PC-3 (cell line): ENCODE data around the gene JMJD6. TPM values are rescaled to one million over a fixed set of nuclear protein-coding genes. Genes with fewer than 3 reads are reported as not detected.
"Not testable (repeated sequence)": the region's sequence is repeated elsewhere in the genome, so short reads cannot be mapped to it uniquely, and the experiment has no call there.

ENCODE experiments used
- ATAC-seq: fragments of 200-7000 bp; cut with Tn5 transposase; 2 replicates; pipeline ENCODE4 v1.9.1; 2020; ENCODE audit warnings: mild to moderate bottlenecking, moderate library complexity
- BruUV-seq: library from RNA; stranded (reverse); fragments of 400-500 nt; replicated peaks from 2 replicates; lab custom pipeline; 2021; lab: Mats Ljungman, UMichigan
- CTCF ChIA-PET: fragments of 300-600 bp; sonication (Branson Sonifier 250); formaldehyde crosslinking; loops from one replicate; lab custom pipeline; 2022; ENCODE audit warnings: antibody characterized with exemption; lab: Charles Lee
- POLR2A ChIA-PET: fragments of 300-600 bp; sonication (Branson Sonifier 250); formaldehyde crosslinking; loops from one replicate; lab custom pipeline; 2022; ENCODE audit warnings: antibody characterized with exemption; ENCODE audit not compliant: unreplicated experiment; lab: Charles Lee
- DNase-seq: peaks from one replicate; pipeline ENCODE4 v3.0.0-alpha.2; 2015
- H2AFZ ChIP-seq: fragments of 300-600 bp; sonication (generic); 2 replicates; pipeline ENCODE4 v1.6.0; 2016; ENCODE audit warnings: antibody characterized with exemption, low read length
- H3F3A ChIP-seq: fragments of 300-600 bp; sonication (generic); one replicate; pipeline ENCODE4 v1.6.0; 2017; ENCODE audit warnings: antibody characterized with exemption, low read length, control low read depth, mild to moderate bottlenecking; ENCODE audit not compliant: unreplicated experiment
- H3K27ac ChIP-seq: fragments of 300-600 bp; sonication (generic); 2 replicates; pipeline ENCODE4 v1.5.1; 2016; ENCODE audit warnings: mild to moderate bottlenecking, low read length
- H3K27me3 ChIP-seq: fragments of 300-600 bp; sonication (generic); 2 replicates; pipeline ENCODE4 v1.6.1; 2016; ENCODE audit warnings: low read length, mixed read lengths
- H3K36me3 ChIP-seq: fragments of 300-600 bp; sonication (generic); 2 replicates; pipeline ENCODE4 v1.6.1; 2016; ENCODE audit warnings: low read depth, mixed run types, low read length, mixed read lengths
- H3K4me1 ChIP-seq: fragments of 300-600 bp; sonication (generic); 2 replicates; pipeline ENCODE4 v1.5.1; 2016; ENCODE audit warnings: low read length; ENCODE audit not compliant: insufficient read depth
- H3K4me2 ChIP-seq: fragments of 300-600 bp; sonication (generic); 2 replicates; pipeline ENCODE4 v1.6.0; 2016; ENCODE audit warnings: low read length
- H3K4me3 ChIP-seq: fragments of 300-600 bp; sonication (generic); 2 replicates; pipeline ENCODE4 v1.5.1; 2016; ENCODE audit warnings: mild to moderate bottlenecking, low read length, mixed read lengths
- H3K79me2 ChIP-seq: fragments of 300-600 bp; sonication (generic); 2 replicates; pipeline ENCODE4 v1.6.1; 2017; ENCODE audit warnings: low read length, mixed read lengths
- H3K9ac ChIP-seq: fragments of 300-600 bp; sonication (generic); 2 replicates; pipeline ENCODE4 v1.6.0; 2016; ENCODE audit warnings: mild to moderate bottlenecking, low read length
- H3K9me2 ChIP-seq: fragments of 300-600 bp; sonication (generic); replicated peaks from 2 replicates; pipeline ENCODE4 v1.6.1; 2016; ENCODE audit warnings: mixed run types, low read length, mixed read lengths
- H3K9me3 ChIP-seq: fragments of 300-600 bp; sonication (generic); 2 replicates; pipeline ENCODE4 v1.6.1; 2016; ENCODE audit warnings: low read length, mixed read lengths
- H4K20me1 ChIP-seq: fragments of 300-600 bp; sonication (generic); 2 replicates; pipeline ENCODE4 v1.6.1; 2016; ENCODE audit warnings: low read length, mixed read lengths
- EZH2 ChIP-seq: fragments of 300-600 bp; sonication (generic); IDR thresholded peaks from one replicate; pipeline ENCODE4 v1.6.1; 2017; ENCODE audit warnings: antibody characterized with exemption, mild to moderate bottlenecking, low read length; ENCODE audit not compliant: unreplicated experiment
- EZH2phosphoT487 ChIP-seq: fragments of 300-600 bp; sonication (generic); IDR thresholded peaks from 2 replicates; pipeline ENCODE4 v1.6.1; 2018; ENCODE audit warnings: mild to moderate bottlenecking, antibody characterized with exemption, low read length, borderline replicate concordance
- intact Hi-C: fragments of 100-400 bp; cut with micrococcal nuclease; formaldehyde crosslinking; loops from 2 replicates; pipeline ENCODE4 v1.9.0; 2023
- total RNA-seq: library from RNA; depleted of rRNA; stranded (reverse); fragments of >200 nt; gene quantifications from 2 replicates; pipeline ENCODE4 v1.2.3, GENCODE V29; 2014
- TF ChIP-seq, protein P1 (sequence below): fragments of 300-600 bp; sonication (generic); conservative IDR thresholded peaks from 2 replicates; pipeline ENCODE4 v1.5.1; 2017; ENCODE audit warnings: antibody characterized with exemption, low read depth, mild to moderate bottlenecking, low read length

JMJD6 gene
- total RNA-seq, 1 experiment from 2014 or later, result 39.0 TPM

DNA sequence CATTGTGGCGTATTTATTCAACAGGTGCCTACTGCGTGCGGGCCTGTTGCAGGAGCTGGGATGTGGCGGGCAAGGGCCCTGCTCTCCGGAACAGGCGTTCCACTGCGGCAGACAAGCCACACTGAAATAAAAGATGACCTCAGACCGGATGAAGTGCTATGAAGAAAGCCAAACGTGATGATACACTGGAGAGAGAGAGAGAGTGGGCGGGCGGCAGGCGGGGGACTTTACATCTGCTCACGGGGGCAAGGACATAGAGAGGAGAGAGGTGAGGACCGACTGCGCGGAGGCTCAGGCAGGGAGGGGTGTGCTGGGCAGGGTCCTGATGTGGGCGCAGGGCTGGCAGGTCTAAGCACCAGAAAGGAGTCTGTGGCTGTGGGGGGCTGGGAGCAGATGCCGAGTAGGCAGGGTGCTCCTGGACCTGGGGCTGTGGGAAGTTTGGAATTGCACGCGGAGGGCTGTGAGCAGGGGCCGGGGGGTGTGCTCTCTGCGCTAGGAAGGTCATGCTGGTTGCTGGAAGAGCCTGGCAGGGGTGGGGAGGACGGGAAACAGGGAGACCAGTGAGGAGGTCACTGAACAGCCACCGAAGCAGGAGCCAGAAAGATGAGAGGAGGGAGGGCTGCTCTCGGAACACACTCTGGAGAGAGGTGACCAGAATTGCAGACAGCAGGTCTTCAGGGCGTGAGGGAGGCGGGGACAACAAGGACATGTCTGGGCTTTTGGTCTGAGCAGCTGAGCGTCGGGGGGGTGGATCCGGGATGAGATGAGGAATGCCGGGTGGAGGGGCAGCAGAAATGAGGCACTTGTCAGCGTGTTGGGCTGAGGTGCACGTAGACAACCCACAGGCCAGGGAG, 25.6 kb downstream of the JMJD6 start:
- no TSS peak for BruUV-seq
- Histone ChIP-seq H2AFZ (no peak overlapping the region), H3K9me3 (no peaks in the 10 kb centered on the region), H3K79me2 (0 out of 2 replicates have a peak, but pooled peaks cover 5% of the 10 kb centered on the region), H3K4me2 (no peak overlapping the region), H3K27ac (no peak overlapping the region), H3K9ac (no peak overlapping the region), H3K27me3 (no peaks in the 10 kb centered on the region), H3K4me1 (peaks cover 10% of the 10 kb centered on the region), H3K36me3 (no peaks in the 10 kb centered on the region), H3F3A (no peaks in the 10 kb centered on the region), H3K9me2 (no peaks in the 10 kb centered on the region), H3K4me3 (no peak overlapping the region), H4K20me1 (no peaks in the 10 kb centered on the region)
- POLR2A ChIA-PET, result no interaction called here
- DNase-seq, result no peak
- no peak for ATAC-seq
- CTCF ChIA-PET, result interaction anchor here (0.9 kb wide), 1 partner anchor 20 kb away, joined by 3 read pairs; no protein-coding TSS in a partner anchor
- intact Hi-C loops, result no loop called here
- TF ChIP-seq, protein P1, sequence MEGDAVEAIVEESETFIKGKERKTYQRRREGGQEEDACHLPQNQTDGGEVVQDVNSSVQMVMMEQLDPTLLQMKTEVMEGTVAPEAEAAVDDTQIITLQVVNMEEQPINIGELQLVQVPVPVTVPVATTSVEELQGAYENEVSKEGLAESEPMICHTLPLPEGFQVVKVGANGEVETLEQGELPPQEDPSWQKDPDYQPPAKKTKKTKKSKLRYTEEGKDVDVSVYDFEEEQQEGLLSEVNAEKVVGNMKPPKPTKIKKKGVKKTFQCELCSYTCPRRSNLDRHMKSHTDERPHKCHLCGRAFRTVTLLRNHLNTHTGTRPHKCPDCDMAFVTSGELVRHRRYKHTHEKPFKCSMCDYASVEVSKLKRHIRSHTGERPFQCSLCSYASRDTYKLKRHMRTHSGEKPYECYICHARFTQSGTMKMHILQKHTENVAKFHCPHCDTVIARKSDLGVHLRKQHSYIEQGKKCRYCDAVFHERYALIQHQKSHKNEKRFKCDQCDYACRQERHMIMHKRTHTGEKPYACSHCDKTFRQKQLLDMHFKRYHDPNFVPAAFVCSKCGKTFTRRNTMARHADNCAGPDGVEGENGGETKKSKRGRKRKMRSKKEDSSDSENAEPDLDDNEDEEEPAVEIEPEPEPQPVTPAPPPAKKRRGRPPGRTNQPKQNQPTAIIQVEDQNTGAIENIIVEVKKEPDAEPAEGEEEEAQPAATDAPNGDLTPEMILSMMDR, result no peak
- TF ChIP-seq EZH2 (no peak), EZH2phosphoT487 (no peak)

DNA sequence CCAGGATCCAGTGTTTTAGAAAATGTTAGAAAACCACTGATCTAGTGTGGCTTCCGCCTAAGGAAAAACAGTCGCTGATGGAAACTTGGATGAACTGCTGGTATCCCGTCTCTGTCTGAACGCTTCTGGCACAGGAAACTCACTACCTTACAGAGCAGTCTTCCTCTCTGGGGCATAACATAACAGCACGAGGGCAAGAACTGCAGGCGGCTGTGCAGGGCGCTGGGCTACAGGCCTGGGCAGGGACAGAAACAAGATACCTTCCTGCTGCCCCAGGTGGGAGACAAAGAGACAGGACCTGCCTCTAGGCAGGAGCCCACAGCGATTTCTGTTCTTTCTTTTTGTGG, 26.2 kb downstream of the JMJD6 start:
- Histone ChIP-seq H3K9ac (no peak overlapping the region), H3K9me3 (no peaks in the 10 kb centered on the region), H3K4me2 (no peak overlapping the region), H3K36me3 (no peaks in the 10 kb centered on the region), H3K4me3 (no peak overlapping the region), H3F3A (no peaks in the 10 kb centered on the region), H3K27ac (no peak overlapping the region), H3K79me2 (0 out of 2 replicates have a peak, but pooled peaks cover 5% of the 10 kb centered on the region), H4K20me1 (no peaks in the 10 kb centered on the region), H2AFZ (no peak overlapping the region), H3K9me2 (no peaks in the 10 kb centered on the region), H3K4me1 (peaks cover 10% of the 10 kb centered on the region), H3K27me3 (no peaks in the 10 kb centered on the region)
- BruUV-seq, result no TSS peak
- DNase-seq, result no peak
- intact Hi-C loops, result no loop called here
- TF ChIP-seq EZH2phosphoT487 (no peak), EZH2 (no peak)
- TF ChIP-seq, protein P1, result no peak
- POLR2A ChIA-PET, result no interaction called here
- ATAC-seq, result no peak
- CTCF ChIA-PET, result no interaction called here

DNA sequence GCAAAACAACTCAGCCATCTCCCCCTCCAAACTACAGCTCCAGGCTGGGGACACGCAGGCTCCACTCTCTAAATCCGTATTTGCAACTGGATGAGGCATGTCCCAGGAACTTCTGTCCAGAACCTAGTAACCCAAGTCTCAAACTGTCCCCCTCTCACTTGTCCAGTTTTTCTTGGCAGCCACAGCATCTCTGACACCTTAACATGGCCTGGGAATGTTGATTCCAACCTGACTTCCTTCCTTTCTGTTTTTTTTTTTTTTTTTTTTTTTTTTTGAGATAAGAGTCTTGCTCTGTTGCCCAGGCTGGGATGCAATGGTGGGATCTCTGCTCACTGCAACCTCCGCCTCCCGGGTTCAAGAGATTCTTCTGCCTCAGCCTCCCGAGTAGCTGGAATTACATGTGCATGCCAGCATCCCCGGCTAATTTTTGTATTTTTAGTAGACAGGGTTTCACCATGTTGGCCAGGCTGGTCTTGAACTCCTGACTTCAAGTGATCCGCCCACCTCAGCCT, 27.9 kb downstream of the JMJD6 start:
- H2AFZ ChIP-seq, H4K20me1 ChIP-seq, H3K27me3 ChIP-seq, H3K9ac ChIP-seq, H3K36me3 ChIP-seq, ATAC-seq, H3K27ac ChIP-seq, BruUV-seq, H3K9me2 ChIP-seq, H3K79me2 ChIP-seq, H3F3A ChIP-seq, H3K4me2 ChIP-seq, H3K9me3 ChIP-seq, intact Hi-C loops, CTCF ChIA-PET, H3K4me3 ChIP-seq, DNase-seq: not testable (repeated sequence)
- H3K4me1 ChIP-seq, result peaks cover 10% of the 10 kb centered on the region
- POLR2A ChIA-PET, result interaction anchor here (0.6 kb wide), 1 partner anchor 12 kb away, joined by 3 read pairs; the partner anchor contains the start of gene MXRA7
